Uterus (tissue), 4 donors: ENCODE measurements around the gene AHCYL2. TPM values are rescaled to one million over a fixed set of nuclear protein-coding genes. Genes with fewer than 3 reads are reported as not detected.

Experiments
- DNase-seq, 2 donors: peaks; one replicate each; pipeline ENCODE4 v3.0.0-alpha.2; 2019 to 2020
- H3K27ac ChIP-seq, 2 donors: fragments of 200-600 bp; sonication (generic); 1 replicate in 1 of 2; 2 replicates in 1 of 2; pipeline ENCODE4 v1.5.1; 2016 to 2018
- H3K27me3 ChIP-seq, 2 donors: fragments of 200-600 bp; sonication (generic); one replicate each; pipeline ENCODE4 v1.5.1; 2018 to 2019; ENCODE audit warnings: control low read depth in 1 of 2
- H3K36me3 ChIP-seq, 2 donors: fragments of 200-600 bp; sonication (generic); one replicate each; pipeline ENCODE4 v1.5.1; 2019; ENCODE audit warnings: control low read depth in 1 of 2
- H3K4me1 ChIP-seq, 2 donors: fragments of 200-600 bp; sonication (generic); one replicate each; pipeline ENCODE4 v1.5.1; 2018 to 2019; ENCODE audit warnings: control low read depth in 1 of 2
- H3K4me3 ChIP-seq, 2 donors: fragments of 200-600 bp; sonication (generic); 1 replicate in 1 of 2; 2 replicates in 1 of 2; pipeline ENCODE4 v1.5.1; 2018 to 2019; ENCODE audit warnings: mild to moderate bottlenecking in 1 of 2
- H3K9me3 ChIP-seq, 2 donors: fragments of 200-600 bp; sonication (generic); one replicate each; pipeline ENCODE4 v1.5.1; 2019; ENCODE audit warnings: control low read depth in 1 of 2
- CTCF ChIP-seq, 4 experiments: fragments of 200-600 bp in 2 of 4; fragments of 450-650 bp in 2 of 4; sonication (generic) in 2 of 4; IDR thresholded peaks; one replicate each; pipeline ENCODE4 v1.5.1; 2016 to 2019; ENCODE audit warnings: antibody characterized with exemption in 4 of 4, mild to moderate bottlenecking in 2 of 4, moderate library complexity in 1 of 4
- POLR2A ChIP-seq, 2 donors: fragments of 450-650 bp; IDR thresholded peaks; one replicate each; pipeline ENCODE4 v1.6.1; 2016; ENCODE audit warnings: antibody characterized with exemption in 2 of 2, mild to moderate bottlenecking in 1 of 2, moderate library complexity in 1 of 2
- intact Hi-C: fragments of 100-400 bp; cut with DNase I; formaldehyde crosslinking; loops from one replicate; pipeline ENCODE4 v1.15.1; 2023; ENCODE audit warnings: low total_unique reads
- total RNA-seq, 4 donors: library from RNA; depleted of rRNA in 3 of 4; stranded (reverse); fragments of >200 nt in 3 of 4; gene quantifications; one replicate each; pipeline versions ENCODE4 v1.1.0 to v1.2.4, GENCODE V29; 2014 to 2023
- donor health status: DM: yes; HTN: yes; CAD: no.

The AHCYL2 gene
- 10 to 100 TPM in 3 of 4 donors, 1 to 10 TPM in 1; 5.6 to 29.2 (median 23.7) TPM for total RNA-seq

- TF ChIP-seq POLR2A (IDR thresholded peaks at IDR 0.05), result peak; percentile 21 to 52
- peak in 1 of 4 experiments; percentile 10 for TF ChIP-seq CTCF (IDR thresholded peaks at IDR 0.05)
These were observed at the start of gene AHCYL2 for GRCh38 chr7:129224251-129225205. AHCYL2 (plus strand) TSS chr7:129225030.

GRCh38 chr7:129176916-129177710, 47.7 kb upstream of the AHCYL2 start:
- H3K4me1 ChIP-seq, result no peaks in the 10 kb centered on the region
- DNase-seq, result no peak
- no peaks in the 10 kb centered on the region for H3K9me3 ChIP-seq
- no peak for TF ChIP-seq POLR2A (IDR thresholded peaks at IDR 0.05)
- TF ChIP-seq CTCF (IDR thresholded peaks at IDR 0.05), result no peak
- no peak overlapping the region for H3K27ac ChIP-seq
- intact Hi-C loops, result no loop called here
- no peaks in the 10 kb centered on the region for H3K27me3 ChIP-seq
- H3K36me3 ChIP-seq, result no peaks in the 10 kb centered on the region
- H3K4me3 ChIP-seq, result no peak overlapping the region

More at GRCh38 chr7:129224251-129225205, at the start of gene AHCYL2:
- Histone ChIP-seq H3K4me3 (peak within 1 kb of the TSS; percentile 64 to 65), H3K27me3 (no peaks in the 10 kb centered on the region), H3K36me3 (no peaks in the 10 kb centered on the region), H3K9me3 (no peaks in the 10 kb centered on the region), H3K27ac (peak within 1 kb of the TSS; percentile 95 to 99), H3K4me1 (peaks cover 0 to 9% of the 10 kb centered on the region in 2 donors)
- peak; percentile 97 to 98 for DNase-seq
- intact Hi-C loops, result no loop called here

GRCh38 chr7:129184981-129185670, 39.7 kb upstream of the AHCYL2 start:
- intact Hi-C loops, result no loop called here
- no peak for DNase-seq
- TF ChIP-seq POLR2A (IDR thresholded peaks at IDR 0.05), result no peak
- TF ChIP-seq CTCF (IDR thresholded peaks at IDR 0.05), result no peak
- Histone ChIP-seq H3K36me3 (no peaks in the 10 kb centered on the region), H3K27ac (no peak overlapping the region), H3K9me3 (no peaks in the 10 kb centered on the region), H3K27me3 (no peaks in the 10 kb centered on the region), H3K4me3 (no peak overlapping the region), H3K4me1 (no peaks in the 10 kb centered on the region)

- DNase-seq, result no peak
- Histone ChIP-seq H3K27ac (no peak overlapping the region), H3K27me3 (no peaks in the 10 kb centered on the region), H3K36me3 (no peaks in the 10 kb centered on the region), H3K9me3 (no peaks in the 10 kb centered on the region), H3K4me3 (no peak overlapping the region), H3K4me1 (no peaks in the 10 kb centered on the region)
- no peak for TF ChIP-seq POLR2A (IDR thresholded peaks at IDR 0.05)
- no peak for TF ChIP-seq CTCF (IDR thresholded peaks at IDR 0.05)
- intact Hi-C loops, result no loop called here
These were observed 38.0 kb upstream of the AHCYL2 start for GRCh38 chr7:129186749-129187260.
